Ascending aorta (tissue), 2 donors: ENCODE measurements around the gene WNT9A. TPM values are rescaled to one million over a fixed set of nuclear protein-coding genes. Genes with fewer than 3 reads are reported as not detected.

Experiments used
- DNase-seq, 2 donors: peaks; one replicate each; pipeline ENCODE4 v3.0.0-alpha.2; 2019; ENCODE audit warnings: low spot score in 2 of 2
- H3K27ac ChIP-seq, 2 donors: fragments of 200-600 bp; sonication (generic); one replicate each; pipeline ENCODE4 v1.5.1; 2016 to 2017; ENCODE audit warnings: mild to moderate bottlenecking in 1 of 2
- H3K27me3 ChIP-seq: fragments of 200-600 bp; sonication (generic); one replicate; pipeline ENCODE4 v1.5.1; 2017
- H3K36me3 ChIP-seq, 2 donors: fragments of 200-600 bp; sonication (generic); one replicate each; pipeline ENCODE4 v1.5.1; 2016
- H3K4me1 ChIP-seq, 2 donors: fragments of 200-600 bp; sonication (generic); one replicate each; pipeline ENCODE4 v1.5.1; 2016 to 2017; ENCODE audit warnings: mild to moderate bottlenecking in 1 of 2
- H3K4me3 ChIP-seq, 2 donors: fragments of 200-600 bp; sonication (generic); one replicate each; pipeline ENCODE4 v1.5.1; 2016 to 2017; ENCODE audit warnings: mild to moderate bottlenecking in 1 of 2
- H3K9me3 ChIP-seq, 2 donors: fragments of 200-600 bp; sonication (generic); one replicate each; pipeline ENCODE4 v1.5.1; 2016
- intact Hi-C: fragments of 100-400 bp; cut with DNase I; formaldehyde crosslinking; loops from one replicate; pipeline ENCODE4 v1.15.1; 2023
- total RNA-seq: library from RNA; depleted of rRNA; stranded (reverse); fragments of >200 nt; gene quantifications from one replicate; pipeline ENCODE4 v1.1.0, GENCODE V29; 2016
- TF ChIP-seq, protein P1 (sequence below), 3 experiments: fragments of 200-600 bp in 2 of 3; fragments of 450-650 bp in 1 of 3; sonication (generic) in 2 of 3; IDR thresholded peaks; one replicate each; pipeline ENCODE4 v1.5.1; 2016 to 2019; ENCODE audit warnings: antibody characterized with exemption in 3 of 3, mild to moderate bottlenecking in 1 of 3, moderate library complexity in 1 of 3

WNT9A gene
- total RNA-seq, 1 donor from 2014 or later: 0.96 TPM

GRCh38 chr1:227903061-227903521 lies 44.6 kb downstream of the WNT9A start:
- Histone ChIP-seq H3K27me3 (no peaks in the 10 kb centered on the region), H3K9me3 (no peaks in the 10 kb centered on the region), H3K36me3 (no peaks in the 10 kb centered on the region), H3K4me1 (no peaks in the 10 kb centered on the region), H3K27ac (no peak overlapping the region), H3K4me3 (no peak overlapping the region)
- DNase-seq: no peak
- intact Hi-C loops: no loop called here
- TF ChIP-seq, protein P1, sequence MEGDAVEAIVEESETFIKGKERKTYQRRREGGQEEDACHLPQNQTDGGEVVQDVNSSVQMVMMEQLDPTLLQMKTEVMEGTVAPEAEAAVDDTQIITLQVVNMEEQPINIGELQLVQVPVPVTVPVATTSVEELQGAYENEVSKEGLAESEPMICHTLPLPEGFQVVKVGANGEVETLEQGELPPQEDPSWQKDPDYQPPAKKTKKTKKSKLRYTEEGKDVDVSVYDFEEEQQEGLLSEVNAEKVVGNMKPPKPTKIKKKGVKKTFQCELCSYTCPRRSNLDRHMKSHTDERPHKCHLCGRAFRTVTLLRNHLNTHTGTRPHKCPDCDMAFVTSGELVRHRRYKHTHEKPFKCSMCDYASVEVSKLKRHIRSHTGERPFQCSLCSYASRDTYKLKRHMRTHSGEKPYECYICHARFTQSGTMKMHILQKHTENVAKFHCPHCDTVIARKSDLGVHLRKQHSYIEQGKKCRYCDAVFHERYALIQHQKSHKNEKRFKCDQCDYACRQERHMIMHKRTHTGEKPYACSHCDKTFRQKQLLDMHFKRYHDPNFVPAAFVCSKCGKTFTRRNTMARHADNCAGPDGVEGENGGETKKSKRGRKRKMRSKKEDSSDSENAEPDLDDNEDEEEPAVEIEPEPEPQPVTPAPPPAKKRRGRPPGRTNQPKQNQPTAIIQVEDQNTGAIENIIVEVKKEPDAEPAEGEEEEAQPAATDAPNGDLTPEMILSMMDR (IDR thresholded peaks at IDR 0.05): no peak

- TF ChIP-seq, protein P1 (IDR thresholded peaks at IDR 0.05): no peak
- Histone ChIP-seq H3K27me3 (no peaks in the 10 kb centered on the region), H3K4me1 (no peaks in the 10 kb centered on the region), H3K4me3 (no peak overlapping the region), H3K27ac (no peak overlapping the region), H3K36me3 (no peaks in the 10 kb centered on the region), H3K9me3 (no peaks in the 10 kb centered on the region)
- intact Hi-C loops: no loop called here
- DNase-seq: no peak
These were observed 45.1 kb downstream of the WNT9A start for GRCh38 chr1:227902641-227902990.

GRCh38 chr1:227901906-227902640 lies 45.7 kb downstream of the WNT9A start:
- Histone ChIP-seq H3K27me3 (no peaks in the 10 kb centered on the region), H3K4me1 (no peaks in the 10 kb centered on the region), H3K27ac (no peak overlapping the region), H3K36me3 (no peaks in the 10 kb centered on the region), H3K9me3 (no peaks in the 10 kb centered on the region), H3K4me3 (no peak overlapping the region)
- DNase-seq: no peak
- intact Hi-C loops: no loop called here
- TF ChIP-seq, protein P1 (IDR thresholded peaks at IDR 0.05): no peak

- H3K4me3 ChIP-seq: no peak overlapping the region
- no peaks in the 10 kb centered on the region for H3K36me3 ChIP-seq
- intact Hi-C loops: no loop called here
- TF ChIP-seq, protein P1 (IDR thresholded peaks at IDR 0.05): no peak
- no peaks in the 10 kb centered on the region for H3K9me3 ChIP-seq
- no peak overlapping the region for H3K27ac ChIP-seq
- DNase-seq: no peak
- no peaks in the 10 kb centered on the region for H3K27me3 ChIP-seq
- no peaks in the 10 kb centered on the region for H3K4me1 ChIP-seq
These were observed 46.4 kb downstream of the WNT9A start for GRCh38 chr1:227901239-227901905.

- no peaks in the 10 kb centered on the region for H3K36me3 ChIP-seq
- no peak overlapping the region for H3K4me3 ChIP-seq
- no peaks in the 10 kb centered on the region for H3K4me1 ChIP-seq
- H3K27ac ChIP-seq: no peak overlapping the region
- TF ChIP-seq, protein P1 (IDR thresholded peaks at IDR 0.05): no peak
- intact Hi-C loops: no loop called here
- no peaks in the 10 kb centered on the region for H3K27me3 ChIP-seq
- peak in 1 of 2 donors; percentile 50 for DNase-seq
- H3K9me3 ChIP-seq: no peaks in the 10 kb centered on the region
These were observed 47.1 kb downstream of the WNT9A start for GRCh38 chr1:227900571-227901051.
